Esophagus squamous epithelium (tissue), 4 donors: ENCODE measurements around the gene TFEB.

Experiments used
- POLR2A ChIP-seq, 4 donors: fragments of 450-650 bp; IDR thresholded peaks; one replicate each; pipeline ENCODE4 v1.6.1; 2017; ENCODE audit warnings: antibody characterized with exemption in 4 of 4, mild to moderate bottlenecking in 4 of 4, moderate library complexity in 3 of 4
- TF ChIP-seq, protein P1 (sequence below), 6 experiments: fragments of 450-650 bp in 4 of 6; fragments of 200-600 bp in 2 of 6; sonication (generic) in 2 of 6; IDR thresholded peaks; one replicate each; pipeline ENCODE4 v1.5.1; 2016 to 2019; ENCODE audit warnings: antibody characterized with exemption in 6 of 6, mild to moderate bottlenecking in 4 of 6, moderate library complexity in 4 of 6

DNA sequence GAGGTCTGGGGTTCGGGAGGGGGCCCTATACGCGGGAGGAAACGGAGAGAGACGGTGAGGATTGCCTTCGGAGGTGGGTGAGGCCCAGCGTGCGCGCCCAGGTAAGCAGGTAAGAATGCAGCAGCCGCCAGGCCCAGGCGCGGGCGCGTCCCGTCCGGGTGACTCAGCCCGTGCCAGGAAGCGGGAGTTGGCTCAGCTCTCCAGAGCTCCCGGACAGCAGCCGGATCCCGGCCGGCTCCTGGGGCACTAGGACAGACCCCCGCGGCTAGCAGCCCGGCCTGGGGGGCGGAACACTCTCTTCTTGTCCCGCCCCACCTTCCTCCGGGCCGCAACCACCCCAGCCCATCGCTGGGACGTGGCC is 98.6 kb downstream of the TFEB start:
- TF ChIP-seq, protein P1, sequence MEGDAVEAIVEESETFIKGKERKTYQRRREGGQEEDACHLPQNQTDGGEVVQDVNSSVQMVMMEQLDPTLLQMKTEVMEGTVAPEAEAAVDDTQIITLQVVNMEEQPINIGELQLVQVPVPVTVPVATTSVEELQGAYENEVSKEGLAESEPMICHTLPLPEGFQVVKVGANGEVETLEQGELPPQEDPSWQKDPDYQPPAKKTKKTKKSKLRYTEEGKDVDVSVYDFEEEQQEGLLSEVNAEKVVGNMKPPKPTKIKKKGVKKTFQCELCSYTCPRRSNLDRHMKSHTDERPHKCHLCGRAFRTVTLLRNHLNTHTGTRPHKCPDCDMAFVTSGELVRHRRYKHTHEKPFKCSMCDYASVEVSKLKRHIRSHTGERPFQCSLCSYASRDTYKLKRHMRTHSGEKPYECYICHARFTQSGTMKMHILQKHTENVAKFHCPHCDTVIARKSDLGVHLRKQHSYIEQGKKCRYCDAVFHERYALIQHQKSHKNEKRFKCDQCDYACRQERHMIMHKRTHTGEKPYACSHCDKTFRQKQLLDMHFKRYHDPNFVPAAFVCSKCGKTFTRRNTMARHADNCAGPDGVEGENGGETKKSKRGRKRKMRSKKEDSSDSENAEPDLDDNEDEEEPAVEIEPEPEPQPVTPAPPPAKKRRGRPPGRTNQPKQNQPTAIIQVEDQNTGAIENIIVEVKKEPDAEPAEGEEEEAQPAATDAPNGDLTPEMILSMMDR (IDR thresholded peaks at IDR 0.05): no peak
- peak in 2 of 4 donors; percentile 49 to 69 for TF ChIP-seq POLR2A (IDR thresholded peaks at IDR 0.05)
